ENCODE results near the gene AGK.
"Not testable (repeated sequence)": the region's sequence is repeated elsewhere in the genome, so short reads cannot be mapped to it uniquely, and the experiment has no call there.

DNA sequence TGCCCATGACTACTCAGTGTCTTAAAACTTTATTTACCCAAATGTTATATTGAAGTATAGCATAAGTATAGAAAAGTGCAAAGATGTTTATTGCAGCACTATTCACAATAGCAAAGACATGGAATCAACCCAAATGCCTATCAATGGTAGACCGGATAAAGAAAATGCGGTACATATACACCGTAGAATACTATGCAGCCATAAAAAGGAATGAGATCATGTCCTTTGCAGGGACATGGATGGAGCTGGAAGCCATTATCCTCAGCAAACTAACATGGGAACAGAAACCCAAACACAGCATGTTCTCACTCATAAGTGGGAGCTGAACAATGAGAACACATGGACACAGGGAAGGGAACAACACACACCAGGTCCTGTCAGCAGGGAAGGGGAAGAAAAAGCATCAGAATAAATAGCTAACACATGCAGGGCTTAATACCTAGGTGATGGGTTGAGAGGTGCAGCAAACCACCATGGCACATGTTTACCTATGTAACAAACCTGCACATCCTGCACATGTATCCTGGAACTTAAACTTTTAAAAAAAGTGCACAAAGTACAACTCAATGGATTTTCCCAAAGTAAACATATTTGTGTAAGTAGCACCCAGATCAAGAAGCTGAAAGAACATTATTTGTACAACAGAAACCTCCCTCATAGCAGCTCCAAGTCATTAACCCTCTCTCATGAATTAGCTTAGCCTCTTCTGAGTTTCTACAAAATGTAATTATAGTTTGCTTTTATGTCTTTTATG, 138.0 kb downstream of the AGK start:
- not testable (repeated sequence) for TF ChIP-seq EZH2 (IDR thresholded peaks at IDR 0.05; ENCODE audit: borderline replicate concordance, insufficient read depth, low read depth, low read length, poor library complexity, severe bottlenecking)
- TF ChIP-seq, protein P1, sequence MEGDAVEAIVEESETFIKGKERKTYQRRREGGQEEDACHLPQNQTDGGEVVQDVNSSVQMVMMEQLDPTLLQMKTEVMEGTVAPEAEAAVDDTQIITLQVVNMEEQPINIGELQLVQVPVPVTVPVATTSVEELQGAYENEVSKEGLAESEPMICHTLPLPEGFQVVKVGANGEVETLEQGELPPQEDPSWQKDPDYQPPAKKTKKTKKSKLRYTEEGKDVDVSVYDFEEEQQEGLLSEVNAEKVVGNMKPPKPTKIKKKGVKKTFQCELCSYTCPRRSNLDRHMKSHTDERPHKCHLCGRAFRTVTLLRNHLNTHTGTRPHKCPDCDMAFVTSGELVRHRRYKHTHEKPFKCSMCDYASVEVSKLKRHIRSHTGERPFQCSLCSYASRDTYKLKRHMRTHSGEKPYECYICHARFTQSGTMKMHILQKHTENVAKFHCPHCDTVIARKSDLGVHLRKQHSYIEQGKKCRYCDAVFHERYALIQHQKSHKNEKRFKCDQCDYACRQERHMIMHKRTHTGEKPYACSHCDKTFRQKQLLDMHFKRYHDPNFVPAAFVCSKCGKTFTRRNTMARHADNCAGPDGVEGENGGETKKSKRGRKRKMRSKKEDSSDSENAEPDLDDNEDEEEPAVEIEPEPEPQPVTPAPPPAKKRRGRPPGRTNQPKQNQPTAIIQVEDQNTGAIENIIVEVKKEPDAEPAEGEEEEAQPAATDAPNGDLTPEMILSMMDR (IDR thresholded peaks at IDR 0.05) = not testable (repeated sequence)
